Motor neuron (in vitro differentiated cells): ENCODE results near the gene OR10C1. TPM values are rescaled to one million over a fixed set of nuclear protein-coding genes. Genes with fewer than 3 reads are reported as not detected.
"Not testable (repeated sequence)": the region's sequence is repeated elsewhere in the genome, so short reads cannot be mapped to it uniquely, and the experiment has no call there.

ENCODE experiments used
- ATAC-seq, 8 experiments: fragments of 200-7000 bp; cut with Tn5 transposase; replicated peaks in 6 of 8; 2 replicates each; pipeline ENCODE4 v1.8.0; 2021; ENCODE audit warnings: mild to moderate bottlenecking in 8 of 8, moderate library complexity in 8 of 8
- H3K27ac ChIP-seq, 2 donors: fragments of 250-450 bp; sonication (Bioruptor Pico); 2 replicates each; pipeline ENCODE4 v1.9.0; 2021; ENCODE audit warnings: antibody characterized with exemption in 2 of 2, mild to moderate bottlenecking in 2 of 2, moderate library complexity in 1 of 2
- H3K4me1 ChIP-seq, 2 donors: fragments of 250-450 bp; sonication (Bioruptor Pico); replicated peaks in 1 of 2; 2 replicates each; pipeline ENCODE4 v1.6.1; 2021; ENCODE audit warnings: antibody characterized with exemption in 2 of 2, mild to moderate bottlenecking in 2 of 2, moderate library complexity in 1 of 2
- H3K4me3 ChIP-seq, 5 donors: fragments of 250-450 bp; sonication (Bioruptor Pico); 2 replicates each; pipeline ENCODE4 v1.9.0; 2021; ENCODE audit warnings: antibody characterized with exemption in 5 of 5, mild to moderate bottlenecking in 5 of 5, moderate library complexity in 4 of 5
- WGBS, 10 experiments: fragments of 450-650 bp; shearing (Covaris generic); methylation state at CpG; one replicate each; pipeline ENCODE4 v1.0.0; 2022; 5-methylcytosine and 5-hydroxymethylcytosine counted together
- in situ Hi-C, 9 experiments: fragments of 400-800 bp; cut with MboI; loops; one replicate each; pipeline ENCODE4 v1.15.0; 2021; ENCODE audit warnings: low sequenced_read_pairs in 9 of 9, low pct_unique_long_range_greater_than_20kb in 2 of 9; ENCODE audit not compliant: unreplicated experiment in 9 of 9
- total RNA-seq, 8 experiments: library from RNA; unstranded; fragments of 300-600 nt; gene quantifications; 2 replicates each; pipeline versions ENCODE4 v1.2.3 to v1.2.4, GENCODE V29; 2022

OR10C1 gene, protein sequence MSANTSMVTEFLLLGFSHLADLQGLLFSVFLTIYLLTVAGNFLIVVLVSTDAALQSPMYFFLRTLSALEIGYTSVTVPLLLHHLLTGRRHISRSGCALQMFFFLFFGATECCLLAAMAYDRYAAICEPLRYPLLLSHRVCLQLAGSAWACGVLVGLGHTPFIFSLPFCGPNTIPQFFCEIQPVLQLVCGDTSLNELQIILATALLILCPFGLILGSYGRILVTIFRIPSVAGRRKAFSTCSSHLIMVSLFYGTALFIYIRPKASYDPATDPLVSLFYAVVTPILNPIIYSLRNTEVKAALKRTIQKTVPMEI
- total RNA-seq: 1 to 10 TPM in 1 of 8 experiments, under 1 TPM in 5, not detected in 2; 0.23 to 1.2 (median 0.41) TPM

DNA sequence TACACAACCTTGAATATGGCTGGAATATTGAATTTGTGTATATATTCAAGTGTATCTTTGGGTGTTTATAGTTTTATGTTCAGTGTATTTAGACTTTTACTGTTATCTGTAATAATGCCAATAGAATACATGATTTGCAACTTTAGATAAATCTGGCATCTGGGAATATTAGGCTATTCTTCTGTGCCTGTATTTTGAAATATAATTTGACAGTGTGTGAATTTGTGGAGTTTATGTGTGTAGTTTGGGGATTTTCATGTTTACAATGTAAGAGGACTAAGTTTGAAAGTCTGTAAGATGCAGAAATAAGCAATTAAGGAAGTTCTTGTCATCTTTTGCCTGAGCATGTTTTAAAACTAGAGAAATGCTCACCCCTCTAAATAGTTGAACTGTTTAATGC, at the start of gene OR10C1:
TSS of gene OR10C1 (plus strand) at position 301 of the 400 bp plus-strand sequence. CDS start 710 bp downstream, outside the sequence.
- H3K27ac ChIP-seq: no peak within 1 kb of the TSS
- no peak within 1 kb of the TSS for H3K4me3 ChIP-seq
- no peak for ATAC-seq
- H3K4me1 ChIP-seq: no peaks in the 10 kb centered on the region
- in situ Hi-C loops: no loop called here

DNA sequence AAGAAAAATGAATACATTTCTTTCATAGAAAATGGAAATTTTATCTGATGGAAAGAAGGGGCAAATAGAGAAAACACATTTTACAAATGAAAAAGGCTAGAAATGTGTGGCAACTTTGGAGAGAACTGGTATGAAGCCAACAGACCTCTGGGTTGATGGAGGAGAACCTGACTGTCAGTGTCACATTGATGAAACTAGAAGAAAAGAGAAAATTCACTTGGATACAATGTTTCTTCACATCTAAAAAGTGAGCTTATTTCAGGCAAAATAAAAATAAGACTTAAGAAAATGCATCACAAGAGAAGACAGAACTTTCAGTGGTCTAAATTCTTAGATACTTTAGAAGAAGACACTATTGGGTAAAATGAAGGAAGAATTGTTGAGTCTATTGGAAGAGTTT, 43.8 kb upstream of the OR10C1 start, which contains the start of gene OR12D2:
TSS of gene OR12D2 (plus strand) at position 301 of the 400 bp plus-strand sequence. CDS start 1,069 bp downstream, outside the sequence.
- Histone ChIP-seq H3K4me1 (no peaks in the 10 kb centered on the region), H3K27ac (no peak within 1 kb of the TSS), H3K4me3 (no peak within 1 kb of the TSS)
- ATAC-seq: no peak
- in situ Hi-C loops: no loop called here

DNA sequence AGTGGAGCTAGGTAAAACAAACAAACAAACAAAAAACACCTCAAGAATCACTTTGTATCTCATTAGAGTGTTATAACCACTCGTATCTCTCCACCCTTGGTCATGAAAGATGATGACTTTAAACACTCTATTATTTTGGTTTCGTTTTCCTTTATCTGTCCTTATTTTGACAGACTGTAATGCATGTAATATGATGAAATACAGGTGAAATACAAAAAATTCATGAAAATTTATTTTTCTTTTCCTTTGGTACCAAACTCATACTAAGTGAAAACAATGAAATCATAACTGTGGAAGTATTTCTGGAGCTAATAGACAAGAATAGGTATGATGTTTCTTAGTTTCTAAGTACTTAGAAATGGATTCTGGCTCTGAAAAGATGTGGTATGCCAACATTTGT, 39.6 kb upstream of the OR10C1 start:
- H3K27ac ChIP-seq: no peak overlapping the region
- H3K4me1 ChIP-seq: no peaks in the 10 kb centered on the region
- WGBS, 10 experiments: 0 to 83% (median 44%) methylated on average over 1 to 2 of the region's 2 CpGs; no CpG with 5 or more reads in 1 of the 10 experiments
- H3K4me3 ChIP-seq: no peak overlapping the region
- no peak for ATAC-seq
- in situ Hi-C loops: no loop called here

DNA sequence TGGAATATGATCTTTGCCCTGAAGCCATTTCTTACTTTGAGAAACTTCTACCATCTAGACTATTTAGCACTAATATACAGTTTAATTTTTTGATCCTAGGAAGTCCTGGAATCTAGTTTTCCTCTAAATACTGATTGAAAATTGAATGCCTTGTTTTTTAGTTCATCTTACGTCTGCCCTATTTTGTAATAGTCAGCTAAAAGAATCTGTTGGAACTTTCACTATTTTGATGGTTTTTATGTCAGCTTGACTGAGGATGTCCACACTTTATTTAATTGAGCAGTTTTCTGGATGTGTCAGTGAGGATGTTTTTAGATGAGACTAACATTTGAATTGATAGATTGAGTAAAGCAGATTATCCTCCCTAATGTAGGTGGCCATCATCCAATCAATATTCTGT, 35.3 kb upstream of the OR10C1 start:
- H3K27ac ChIP-seq: no peak overlapping the region
- ATAC-seq: no peak
- in situ Hi-C loops: no loop called here
- no peak overlapping the region for H3K4me3 ChIP-seq
- 0 to 93% (median 15%) methylated on average over 1 of the region's 1 CpG; no CpG with 5 or more reads in 2 of the 10 experiments for WGBS, 10 experiments
- no peaks in the 10 kb centered on the region for H3K4me1 ChIP-seq

DNA sequence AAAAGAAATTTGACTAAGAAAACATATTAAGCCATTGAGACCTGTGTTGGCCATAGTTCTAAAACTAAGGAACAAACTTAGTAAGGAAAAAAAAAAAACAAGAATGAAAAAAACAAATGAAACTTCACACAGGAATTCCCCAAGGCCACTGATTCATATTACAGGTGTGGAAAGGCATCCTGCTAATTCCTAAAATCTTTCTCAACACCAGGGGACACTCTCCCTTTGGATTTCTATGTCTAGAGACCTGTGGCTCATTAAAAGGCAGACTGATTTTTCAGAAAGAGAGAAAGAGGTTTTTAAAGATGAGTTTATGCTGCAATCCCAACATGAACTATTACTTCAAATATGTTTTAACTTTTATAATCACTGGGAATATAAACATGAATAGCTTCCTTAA, 24.5 kb upstream of the OR10C1 start, which contains the start of gene OR12D1:
TSS of gene OR12D1 (plus strand) at position 341 of the 400 bp plus-strand sequence.
- Histone ChIP-seq H3K27ac (no peak within 1 kb of the TSS), H3K4me1 (no peaks in the 10 kb centered on the region), H3K4me3 (no peak within 1 kb of the TSS)
- in situ Hi-C loops: no loop called here
- ATAC-seq: no peak

DNA sequence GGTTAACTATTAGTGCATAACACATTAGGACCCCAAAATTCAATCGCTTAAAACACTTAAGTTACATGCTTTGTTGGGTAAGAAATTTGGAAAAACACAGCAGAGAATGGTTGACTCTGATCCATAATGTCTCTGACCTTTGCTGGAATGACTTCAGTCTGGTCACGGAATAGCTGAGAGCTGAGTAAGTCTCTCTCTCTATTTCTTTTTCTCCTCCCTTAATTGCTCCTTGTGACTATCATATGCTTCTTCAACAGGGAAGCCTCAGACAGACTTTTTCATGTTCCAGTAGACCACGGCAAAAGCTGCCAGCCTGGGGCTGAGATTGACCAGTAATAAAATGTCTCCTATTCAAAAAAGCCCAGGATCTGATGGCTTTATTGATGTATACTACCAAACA, 19.6 kb upstream of the OR10C1 start:
- no peak for ATAC-seq

DNA sequence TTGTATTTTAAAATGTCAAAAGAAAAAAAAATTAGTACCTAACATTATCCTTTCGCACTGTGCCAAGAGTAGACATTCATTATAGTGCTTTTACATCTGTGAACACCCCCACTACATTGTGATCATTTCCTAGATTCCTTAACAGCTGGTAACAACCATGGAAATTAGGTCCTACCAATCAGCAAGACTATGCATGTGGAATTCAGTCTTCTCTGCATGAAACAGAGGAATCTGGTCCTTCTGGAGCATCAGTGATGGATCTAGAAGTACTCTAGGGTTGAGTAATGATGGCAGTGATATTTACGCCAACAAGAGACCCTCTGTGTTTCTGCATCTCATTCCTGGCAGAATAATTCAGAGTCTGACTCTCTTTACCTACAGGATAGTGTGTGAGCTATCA, 14.9 kb upstream of the OR10C1 start:
- H3K4me3 ChIP-seq: no peak overlapping the region
- WGBS, 10 experiments: 0 to 100% (median 78%) methylated on average over 1 to 2 of the region's 2 CpGs; no CpG with 5 or more reads in 1 of the 10 experiments
- no peak overlapping the region for H3K27ac ChIP-seq
- in situ Hi-C loops: no loop called here
- no peaks in the 10 kb centered on the region for H3K4me1 ChIP-seq
- no peak for ATAC-seq

More for the DNA sequence above, 19.6 kb upstream of the OR10C1 start:
- Histone ChIP-seq H3K4me3 (no peak overlapping the region), H3K4me1 (no peaks in the 10 kb centered on the region), H3K27ac (no peak overlapping the region)
- WGBS, 10 experiments: 0 to 100% (median 56%) methylated on average over 1 to 3 of the region's 3 CpGs
- in situ Hi-C loops: no loop called here

DNA sequence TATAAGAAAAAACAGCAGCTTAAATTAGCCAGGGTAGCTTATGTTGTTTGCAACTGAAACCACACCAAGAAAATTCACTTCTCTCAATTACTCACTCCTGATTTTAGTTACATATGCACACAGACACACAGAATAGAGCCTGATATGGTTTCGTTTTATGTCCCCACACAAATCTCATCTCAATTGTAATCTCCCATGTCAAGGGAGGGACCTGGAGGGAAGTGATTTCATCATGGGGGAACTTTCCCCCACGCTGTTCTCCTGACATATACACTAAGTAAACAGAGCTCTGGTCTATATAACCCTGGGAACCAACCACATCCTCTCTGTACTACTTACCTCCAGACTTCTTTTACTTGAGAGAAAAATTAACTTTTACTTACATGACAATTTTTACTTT, 14.5 kb upstream of the OR10C1 start:
- Histone ChIP-seq H3K27ac (no peak overlapping the region), H3K4me1 (no peaks in the 10 kb centered on the region), H3K4me3 (no peak overlapping the region)
- no peak for ATAC-seq
- 0 to 67% (median 19%) methylated on average over 1 to 2 of the region's 2 CpGs; no CpG with 5 or more reads in 4 of the 10 experiments for WGBS, 10 experiments
- in situ Hi-C loops: no loop called here

DNA sequence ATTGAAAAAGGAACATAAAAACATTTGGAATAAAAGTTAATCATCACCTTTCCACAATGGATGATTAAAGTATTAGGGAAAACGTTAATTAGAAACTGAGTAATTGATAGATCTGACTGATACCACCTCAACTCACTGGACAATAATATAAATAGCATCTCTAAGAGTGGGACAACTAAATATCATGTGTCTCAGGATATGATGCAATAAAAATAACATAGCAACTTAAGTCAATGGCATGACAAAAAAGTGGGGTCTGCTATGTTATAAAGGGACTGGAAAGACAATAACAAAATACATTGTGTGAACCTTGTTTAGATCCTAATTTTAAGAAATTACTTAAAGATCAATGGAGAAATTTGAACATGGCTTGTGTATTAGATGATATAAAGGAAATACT, 14.0 kb upstream of the OR10C1 start:
- no peak overlapping the region for H3K27ac ChIP-seq
- ATAC-seq: no peak
- H3K4me3 ChIP-seq: no peak overlapping the region
- in situ Hi-C loops: no loop called here
- H3K4me1 ChIP-seq: no peaks in the 10 kb centered on the region
- 0 to 44% (median 14%) methylated on average over 1 of the region's 1 CpG; no CpG with 5 or more reads in 1 of the 10 experiments for WGBS, 10 experiments

DNA sequence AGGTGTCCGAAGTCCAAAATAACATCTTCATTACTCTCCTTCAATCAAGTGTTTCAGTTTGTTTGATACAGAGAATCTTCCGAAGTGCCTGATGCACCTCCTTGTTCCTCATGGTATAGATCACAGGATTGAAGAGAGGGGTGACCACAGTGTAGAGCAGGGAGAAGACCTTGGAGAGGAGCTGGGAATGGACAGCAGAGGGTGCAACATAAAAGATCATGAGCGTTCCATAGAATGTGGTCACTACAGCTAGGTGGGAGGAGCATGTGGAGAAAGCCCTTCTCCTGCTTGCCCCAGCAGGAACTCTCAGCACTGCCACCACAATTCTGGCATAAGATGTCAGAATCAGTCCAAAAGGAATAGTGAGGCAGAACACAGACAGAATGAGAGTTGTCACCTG, 12.5 kb upstream of the OR10C1 start:
- in situ Hi-C loops: no loop called here
- 0 to 92% (median 58%) methylated on average over 1 to 3 of the region's 3 CpGs; no CpG with 5 or more reads in 3 of the 10 experiments for WGBS, 10 experiments
- ATAC-seq: peak in 1 of 8 experiments; percentile 52

DNA sequence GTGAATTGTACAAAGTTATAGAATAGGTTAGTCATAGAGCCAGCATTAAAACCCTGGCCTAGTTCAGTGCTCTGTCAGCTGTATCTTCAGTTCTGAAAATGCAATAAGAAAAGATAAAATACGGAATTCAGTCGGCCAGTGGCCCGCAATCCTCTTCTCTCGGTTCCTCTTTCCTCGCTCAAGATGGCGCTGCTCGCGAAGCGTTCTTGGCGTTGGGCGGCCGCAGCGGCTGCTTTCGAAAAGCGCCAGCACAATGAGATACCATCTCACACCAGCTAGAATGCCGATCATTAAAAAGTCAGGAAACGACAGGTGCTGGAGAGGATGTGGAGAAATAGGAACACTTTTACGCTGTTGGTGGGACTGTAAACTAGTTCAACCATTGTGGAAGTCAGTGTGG, 2.4 kb upstream of the OR10C1 start:
- in situ Hi-C loops, H3K4me1 ChIP-seq, H3K27ac ChIP-seq, H3K4me3 ChIP-seq, ATAC-seq: not testable (repeated sequence)
- WGBS, 10 experiments: 0 to 95% (median 93%) methylated on average over 1 to 14 of the region's 18 CpGs; no CpG with 5 or more reads in 3 of the 10 experiments

More for the DNA sequence above, 12.5 kb upstream of the OR10C1 start:
- Histone ChIP-seq H3K4me3 (no peak overlapping the region), H3K4me1 (no peaks in the 10 kb centered on the region), H3K27ac (no peak overlapping the region)

DNA sequence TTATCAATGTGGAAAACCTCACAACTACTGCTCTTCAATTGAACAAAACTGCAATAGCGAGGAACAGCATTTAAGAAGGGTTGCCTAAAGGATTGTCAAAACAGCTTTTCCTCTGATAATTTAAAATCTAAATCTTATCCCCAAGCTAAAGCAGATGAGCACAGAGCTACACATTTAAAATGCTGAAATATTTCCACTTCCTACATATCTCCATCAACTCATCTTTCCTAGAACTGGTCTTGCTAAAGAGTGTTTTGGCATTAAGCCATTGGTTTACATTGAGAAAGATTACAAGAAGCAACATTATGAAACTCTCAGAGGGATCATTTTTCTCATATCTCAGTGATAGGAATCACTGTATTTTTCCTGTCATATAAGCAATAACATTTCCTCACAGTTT, 3.6 kb downstream of the OR10C1 start:
- H3K4me1 ChIP-seq: no peaks in the 10 kb centered on the region
- in situ Hi-C loops: no loop called here
- no peak for ATAC-seq
- no peak overlapping the region for H3K4me3 ChIP-seq
- H3K27ac ChIP-seq: no peak overlapping the region
- WGBS, 10 experiments: 0 to 100% (median 40%) methylated on average over 1 of the region's 1 CpG; no CpG with 5 or more reads in 3 of the 10 experiments

DNA sequence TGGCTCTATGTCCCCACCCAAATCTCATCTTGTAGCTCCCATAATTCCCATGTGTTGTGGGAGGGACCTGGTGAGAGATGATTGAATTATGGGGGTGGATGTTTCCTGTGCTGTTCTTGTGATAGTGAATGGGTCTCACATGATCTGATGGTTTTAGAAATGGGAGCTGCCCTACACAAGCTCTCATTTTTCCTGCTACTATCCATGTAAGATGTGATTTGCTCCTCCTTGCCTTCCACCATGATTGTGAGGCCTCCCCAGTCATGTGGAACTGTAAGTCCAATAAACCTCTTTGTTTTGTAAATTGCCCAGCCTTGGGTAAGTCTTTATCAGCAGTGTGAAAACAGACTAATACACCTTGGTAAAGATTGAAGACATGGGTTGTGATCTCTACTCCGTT, 4.9 kb downstream of the OR10C1 start:
- 0 to 100% (median 60%) methylated on average over 1 of the region's 1 CpG; no CpG with 5 or more reads in 3 of the 10 experiments for WGBS, 10 experiments
- in situ Hi-C loops, H3K4me3 ChIP-seq, H3K4me1 ChIP-seq, H3K27ac ChIP-seq, ATAC-seq: not testable (repeated sequence)

DNA sequence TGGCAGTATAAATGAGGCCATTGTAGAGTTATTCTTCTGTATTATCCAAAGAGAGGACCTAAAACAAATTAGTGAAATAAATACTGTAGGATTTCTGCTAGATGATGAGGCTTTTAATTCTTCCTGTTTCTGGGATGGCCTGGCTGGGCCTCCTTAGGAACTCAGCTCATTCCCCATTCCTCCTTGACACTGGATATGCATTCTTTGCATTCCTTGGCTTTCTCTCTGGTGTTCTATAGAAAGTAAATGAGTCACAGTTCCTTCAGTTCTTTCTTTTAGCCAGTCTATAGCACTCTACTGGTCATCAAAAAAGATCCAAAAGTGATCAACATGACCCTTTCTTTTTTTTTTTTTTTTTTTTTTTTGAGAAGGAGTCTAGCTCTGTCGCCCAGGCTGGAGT, 8.6 kb downstream of the OR10C1 start:
- Histone ChIP-seq H3K27ac (no peak overlapping the region), H3K4me3 (no peak overlapping the region), H3K4me1 (no peaks in the 10 kb centered on the region)
- in situ Hi-C loops: no loop called here
- no peak for ATAC-seq
- WGBS, 10 experiments: 0 to 60% (median 25%) methylated on average over 1 of the region's 1 CpG; no CpG with 5 or more reads in 6 of the 10 experiments
